HEK293 (cell line): ENCODE results near the gene AMMECR1.

ENCODE experiments used
- CTCF ChIP-seq: fragments of 450-650 bp; formaldehyde crosslinking; IDR thresholded peaks from 2 replicates; pipeline ENCODE4 v1.5.1; 2016; ENCODE audit warnings: missing biosample characterization, missing genetic modification characterization
- SP7 ChIP-seq: fragments of 450-650 bp; formaldehyde crosslinking; IDR thresholded peaks from 2 replicates; pipeline ENCODE4 v1.5.1; 2016; ENCODE audit warnings: missing biosample characterization, missing genetic modification characterization
- YY1 ChIP-seq: fragments of 450-650 bp; formaldehyde crosslinking; IDR thresholded peaks from 2 replicates; pipeline ENCODE4 v1.5.1; 2018; ENCODE audit warnings: missing biosample characterization, missing genetic modification characterization
- ZNF248 ChIP-seq: fragments of 450-650 bp; formaldehyde crosslinking; IDR thresholded peaks from 2 replicates; pipeline ENCODE4 v1.5.1; 2017; ENCODE audit warnings: missing biosample characterization, missing genetic modification characterization
- ZNF585B ChIP-seq: fragments of 450-650 bp; formaldehyde crosslinking; IDR thresholded peaks from 2 replicates; pipeline ENCODE4 v1.5.1; 2016; ENCODE audit warnings: missing biosample characterization, missing genetic modification characterization
- ZSCAN30 ChIP-seq: fragments of 450-650 bp; IDR thresholded peaks from 2 replicates; pipeline ENCODE4 v1.5.1; 2018; ENCODE audit warnings: missing biosample characterization, mild to moderate bottlenecking, missing genetic modification characterization, moderate library complexity

GRCh38 chrX:110287605-110288004 is 30.3 kb downstream of the AMMECR1 start:
- TF ChIP-seq ZNF248 (tag by site-specific recombination) (no peak), YY1 (tag by site-specific recombination) (no peak), ZNF585B (no peak), ZSCAN30 (tag by site-specific recombination) (no peak), SP7 (tag by site-specific recombination) (no peak), CTCF (tag by site-specific recombination) (no peak)
